Colonic mucosa (tissue), 4 donors: Measurements from ENCODE around the gene TIMM17A. TPM values are rescaled to one million over a fixed set of nuclear protein-coding genes. Genes with fewer than 3 reads are reported as not detected.
A peak's percentile ranks its signal among the peaks of the same experiment; 100 is the strongest.

Source experiments
- DNase-seq: peaks from one replicate; pipeline ENCODE4 v3.0.0-alpha.2; 2020
- H3K27ac ChIP-seq: fragments of 200-600 bp; one replicate; pipeline ENCODE4 v1.8.0; 2021
- H3K27me3 ChIP-seq: fragments of 200-600 bp; one replicate; pipeline ENCODE4 v1.8.0; 2021
- H3K36me3 ChIP-seq: fragments of 200-600 bp; one replicate; pipeline ENCODE4 v1.8.0; 2021
- H3K4me1 ChIP-seq: fragments of 200-600 bp; one replicate; pipeline ENCODE4 v1.8.0; 2021; ENCODE audit warnings: mild to moderate bottlenecking
- H3K4me3 ChIP-seq: fragments of 200-600 bp; one replicate; pipeline ENCODE4 v1.8.0; 2021
- H3K9ac ChIP-seq, 2 donors: one replicate each; pipeline ENCODE4 v1.7.0; 2013; ENCODE audit warnings: control low read depth in 2 of 2, low read depth in 2 of 2, low read length in 2 of 2
- H3K9me3 ChIP-seq: fragments of 200-600 bp; one replicate; pipeline ENCODE4 v1.8.0; 2021
- CTCF ChIP-seq: fragments of 200-600 bp; IDR thresholded peaks from one replicate; pipeline ENCODE4 v1.8.0; 2022; ENCODE audit warnings: antibody characterized with exemption, mild to moderate bottlenecking
- intact Hi-C: fragments of 100-400 bp; cut with DNase I; formaldehyde crosslinking; loops from one replicate; pipeline ENCODE4 v1.14.1; 2022
- total RNA-seq, 2 donors: library from RNA; stranded (reverse); fragmentation: NEBNext Ultra II Directional in 1 of 2; extraction: Animal tissue kit (Norgen Biotek cat#: 25700) in 1 of 2; gene quantifications; one replicate each; pipeline ENCODE4 v1.2.1, GENCODE V29; 2021
- donor health status: healthy.
- donor health status: DM: no; HTN: no; CAD: no.
- donor health status: DM: no; HTN: no; CAD: no.

Gene TIMM17A
- 10 to 100 TPM; 63.4 to 84.7 TPM for total RNA-seq

- Histone ChIP-seq H3K27me3 (no peaks in the 10 kb centered on the region), H3K4me3 (peak within 1 kb of the TSS; percentile 90), H3K36me3 (peaks cover 9% of the 10 kb centered on the region), H3K9me3 (no peaks in the 10 kb centered on the region), H3K27ac (peak within 1 kb of the TSS; percentile 68), H3K9ac (peak within 1 kb of the TSS; percentile 87 to 100), H3K4me1 (no peaks in the 10 kb centered on the region)
- intact Hi-C loops, result no loop called here
- no peak for TF ChIP-seq CTCF
- peak; percentile 98 for DNase-seq
These were observed at the start of gene TIMM17A for GRCh38 chr1:201955009-201955728. TIMM17A (plus strand) TSS chr1:201955503; CDS start chr1:201955527, 24 bp downstream.

GRCh38 chr1:201906336-201906735 lies 49.0 kb upstream of the TIMM17A start:
- Histone ChIP-seq H3K27me3 (no peaks in the 10 kb centered on the region), H3K4me3 (no peak overlapping the region), H3K9ac (no peak overlapping the region), H3K36me3 (no peaks in the 10 kb centered on the region), H3K4me1 (no peaks in the 10 kb centered on the region), H3K27ac (peak overlapping the region; percentile 40), H3K9me3 (no peaks in the 10 kb centered on the region)
- DNase-seq, result no peak
- intact Hi-C loops, result no loop called here
- TF ChIP-seq CTCF, result no peak

GRCh38 chr1:201907621-201908020 lies 47.7 kb upstream of the TIMM17A start:
- Histone ChIP-seq H3K27ac (no peak overlapping the region), H3K9me3 (no peaks in the 10 kb centered on the region), H3K4me1 (no peaks in the 10 kb centered on the region), H3K9ac (no peak overlapping the region), H3K27me3 (no peaks in the 10 kb centered on the region), H3K36me3 (no peaks in the 10 kb centered on the region), H3K4me3 (no peak overlapping the region)
- intact Hi-C loops, result no loop called here
- DNase-seq, result no peak
- no peak for TF ChIP-seq CTCF

- intact Hi-C loops, result no loop called here
- no peak for TF ChIP-seq CTCF
- no peak overlapping the region for H3K27ac ChIP-seq
- no peaks in the 10 kb centered on the region for H3K9me3 ChIP-seq
- H3K36me3 ChIP-seq, result no peaks in the 10 kb centered on the region
- no peak for DNase-seq
- no peak overlapping the region for H3K4me3 ChIP-seq
- H3K27me3 ChIP-seq, result no peaks in the 10 kb centered on the region
- no peaks in the 10 kb centered on the region for H3K4me1 ChIP-seq
- H3K9ac ChIP-seq, result no peak overlapping the region
These were observed 43.3 kb upstream of the TIMM17A start for GRCh38 chr1:201911826-201912571.

GRCh38 chr1:201912832-201913231 lies 42.5 kb upstream of the TIMM17A start:
- DNase-seq, result no peak
- no peak for TF ChIP-seq CTCF
- Histone ChIP-seq H3K4me1 (no peaks in the 10 kb centered on the region), H3K9ac (no peak overlapping the region), H3K4me3 (no peak overlapping the region), H3K9me3 (no peaks in the 10 kb centered on the region), H3K36me3 (no peaks in the 10 kb centered on the region), H3K27ac (peak overlapping the region; percentile 55), H3K27me3 (no peaks in the 10 kb centered on the region)
- intact Hi-C loops, result no loop called here
